ENCODE data around the gene TBC1D22A. TPM values are rescaled to one million over a fixed set of nuclear protein-coding genes. Genes with fewer than 3 reads are reported as not detected.

Gene TBC1D22A
- total RNA-seq, 2 experiments from 2014 or later: 36.0 to 38.0 TPM

DNA sequence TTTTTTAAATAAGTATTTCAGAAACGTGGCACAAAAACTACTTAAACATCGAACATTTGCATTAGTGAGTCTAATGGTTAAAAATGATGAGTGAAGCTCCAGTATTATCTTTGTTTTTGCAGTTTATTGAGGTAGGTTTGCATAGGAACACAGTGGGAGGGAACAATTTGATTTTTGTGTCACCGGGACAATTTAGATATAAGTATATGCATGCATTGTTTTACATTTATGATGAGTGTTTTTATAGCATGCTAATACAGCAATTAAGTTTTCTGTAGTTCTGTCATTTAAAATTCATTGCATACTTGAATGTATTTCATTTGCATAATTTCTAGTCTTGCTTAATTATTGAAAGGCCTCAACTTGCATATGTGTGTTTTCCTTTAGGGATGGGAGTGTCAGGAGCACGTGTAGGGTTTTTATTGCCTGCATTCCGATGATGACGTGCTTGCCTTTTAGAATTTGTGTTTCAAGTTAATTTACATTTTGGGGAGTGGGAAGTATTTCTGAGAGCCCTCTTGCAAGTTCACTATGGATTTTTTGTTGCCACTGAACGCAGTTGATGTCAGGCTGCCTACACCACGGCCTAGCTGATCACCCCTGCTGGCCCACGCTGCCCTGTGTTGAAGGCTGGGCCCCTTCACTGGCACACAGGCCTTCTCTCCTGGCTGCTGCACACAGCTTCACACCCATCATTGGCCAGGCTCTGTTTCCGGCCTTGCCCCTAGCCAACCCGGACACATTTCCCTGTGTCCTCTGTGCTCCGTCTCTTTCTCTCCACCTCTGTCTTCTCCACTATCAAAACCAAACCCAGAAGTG, 120.9 kb downstream of the TBC1D22A start:
- CTCF ChIA-PET: no interaction called here
- no peak overlapping the region for H3K27ac Mint-ChIP-seq

DNA sequence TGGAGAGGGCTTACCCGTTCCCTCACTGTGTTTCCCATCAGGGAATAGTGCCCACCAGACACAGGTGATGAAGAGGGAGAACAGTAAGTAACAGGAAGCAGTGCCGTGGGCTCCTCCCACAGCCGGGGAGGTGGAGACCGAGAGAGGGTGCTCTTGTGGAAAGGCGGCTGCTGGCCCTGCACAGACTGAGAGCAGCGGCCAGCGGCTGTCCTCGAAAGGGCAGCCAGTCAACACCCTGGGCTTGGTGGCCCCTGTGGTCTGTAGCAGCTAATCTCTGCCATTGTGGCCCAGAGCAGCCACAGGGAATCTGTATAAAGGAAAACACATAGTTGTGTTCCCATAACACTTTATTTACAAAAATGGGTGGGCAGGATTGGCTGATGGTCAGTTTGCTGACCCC, 121.9 kb downstream of the TBC1D22A start:
- intact Hi-C loops (cut with DNase I, micrococcal nuclease): no loop called here
- no peak for DNase-seq
- Mint-ChIP-seq H3K36me3 (ENCODE audit: low read depth) (peaks cover 6% of the 10 kb centered on the region), H3K27me3 (no peaks in the 10 kb centered on the region), H3K9me3 (ENCODE audit: low read depth) (no peaks in the 10 kb centered on the region), H3K4me1 (no peaks in the 10 kb centered on the region), H3K27ac (no peak overlapping the region), H3K4me3 (no peak overlapping the region)
- POLR2A ChIA-PET: no interaction called here
- no peak for ATAC-seq
- CTCF ChIA-PET: no interaction called here

More for the DNA sequence above, 120.9 kb downstream of the TBC1D22A start:
- intact Hi-C loops (cut with DNase I, micrococcal nuclease): no loop called here
- POLR2A ChIA-PET: no interaction called here
- Mint-ChIP-seq H3K4me1 (no peaks in the 10 kb centered on the region), H3K4me3 (no peak overlapping the region), H3K36me3 (ENCODE audit: low read depth) (peaks cover 8% of the 10 kb centered on the region), H3K27me3 (no peaks in the 10 kb centered on the region), H3K9me3 (ENCODE audit: low read depth) (no peaks in the 10 kb centered on the region)
- no peak for ATAC-seq
- DNase-seq: no peak

DNA sequence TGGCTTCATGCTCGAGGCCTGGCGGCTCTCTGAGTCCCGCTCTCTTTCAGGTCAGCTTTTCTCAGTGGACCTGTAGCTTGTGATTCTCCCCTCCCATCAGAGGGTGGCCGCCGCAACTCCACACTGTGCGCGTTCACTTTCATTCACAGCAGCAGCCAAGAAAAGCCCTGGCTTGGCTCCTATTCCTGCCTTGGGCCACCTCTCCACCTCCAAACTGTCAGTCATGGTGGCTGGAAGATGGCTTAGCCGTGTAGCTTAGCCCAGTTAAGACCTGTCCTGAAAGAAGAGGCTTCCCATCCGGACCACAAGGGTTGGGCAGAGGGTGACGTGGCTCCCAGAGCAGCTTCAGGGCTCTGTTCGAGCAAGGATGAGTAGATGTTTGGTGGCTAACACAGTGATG, 125.5 kb downstream of the TBC1D22A start:
- no peaks in the 10 kb centered on the region for H3K27me3 Mint-ChIP-seq
- DNase-seq (no peak), ATAC-seq (no peak)
- H3K36me3 Mint-ChIP-seq (ENCODE audit: low read depth): peaks cover 9% of the 10 kb centered on the region
- H3K9me3 Mint-ChIP-seq (ENCODE audit: low read depth): no peaks in the 10 kb centered on the region
- CTCF ChIA-PET: no interaction called here
- intact Hi-C loops (cut with DNase I, micrococcal nuclease): no loop called here
- no peaks in the 10 kb centered on the region for H3K4me1 Mint-ChIP-seq
- POLR2A ChIA-PET: no interaction called here
- no peak overlapping the region for H3K4me3 Mint-ChIP-seq
- no peak overlapping the region for H3K27ac Mint-ChIP-seq

DNA sequence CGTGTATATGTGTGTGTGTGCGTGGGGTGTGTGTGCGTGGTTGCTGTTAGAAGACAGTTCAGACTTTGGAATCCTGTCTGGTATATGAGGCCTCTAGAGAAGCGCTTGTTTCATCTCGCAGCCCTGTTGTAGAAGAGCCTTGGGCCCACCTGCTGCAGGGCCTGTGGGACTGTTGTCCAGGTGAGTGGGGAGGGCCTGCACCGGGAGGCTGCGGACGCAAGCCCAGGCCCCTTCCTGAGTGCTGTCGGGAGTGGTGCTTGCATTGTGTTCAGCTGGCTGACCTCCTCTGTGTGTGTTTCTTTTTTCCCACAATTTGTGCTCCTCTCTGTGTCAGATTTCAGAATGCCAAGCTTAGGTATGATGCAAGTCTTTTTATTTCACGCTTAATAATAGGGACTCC, 128.4 kb downstream of the TBC1D22A start:
- intact Hi-C loops (cut with DNase I, micrococcal nuclease): no loop called here
- ATAC-seq (no peak), DNase-seq (no peak)
- H3K27ac Mint-ChIP-seq: no peak overlapping the region
- H3K4me1 Mint-ChIP-seq: no peaks in the 10 kb centered on the region
- no peaks in the 10 kb centered on the region for H3K27me3 Mint-ChIP-seq
- peaks cover 20% of the 10 kb centered on the region for H3K36me3 Mint-ChIP-seq (ENCODE audit: low read depth)
- H3K4me3 Mint-ChIP-seq: no peak overlapping the region
- H3K9me3 Mint-ChIP-seq (ENCODE audit: low read depth): no peaks in the 10 kb centered on the region
- POLR2A ChIA-PET: no interaction called here
- CTCF ChIA-PET: interaction anchor here (0.9 kb wide), 2 partner anchors 9 to 14 kb away, joined by 3 to 4 read pairs; no protein-coding TSS in a partner anchor

DNA sequence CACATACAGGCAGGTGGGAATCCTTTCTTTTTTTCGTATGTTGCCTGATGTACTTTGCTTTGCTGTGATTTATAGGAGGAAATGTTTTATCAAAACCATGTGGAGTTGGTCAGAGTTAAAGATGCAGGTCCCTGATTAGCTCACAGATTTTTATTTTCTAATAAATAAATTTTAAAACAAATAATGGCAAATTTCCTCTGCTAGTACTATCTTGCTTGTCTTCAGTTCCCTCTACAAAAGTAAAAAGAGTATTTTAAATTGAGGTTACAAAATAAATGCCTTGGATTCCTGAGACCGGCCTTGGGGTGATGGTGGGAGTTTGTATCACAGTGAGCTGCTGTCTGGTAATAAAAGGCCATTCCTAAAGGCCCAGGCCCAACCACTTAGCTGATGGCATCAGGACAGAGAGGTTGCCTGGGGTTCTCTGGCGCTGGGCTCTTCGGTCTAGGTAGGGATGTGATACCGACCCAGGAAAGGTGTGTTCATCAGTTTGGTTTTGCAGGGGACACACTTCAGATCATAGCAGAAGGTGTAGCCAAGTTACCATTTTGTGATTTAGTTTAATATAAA, 129.0 kb downstream of the TBC1D22A start:
- Mint-ChIP-seq H3K27me3 (no peaks in the 10 kb centered on the region), H3K4me3 (no peak overlapping the region), H3K27ac (no peak overlapping the region), H3K4me1 (peaks cover 5% of the 10 kb centered on the region), H3K36me3 (ENCODE audit: low read depth) (peaks cover 27% of the 10 kb centered on the region), H3K9me3 (ENCODE audit: low read depth) (no peaks in the 10 kb centered on the region)
- intact Hi-C loops (cut with DNase I, micrococcal nuclease): no loop called here
- DNase-seq (no peak), ATAC-seq (no peak)
- CTCF ChIA-PET: interaction anchor here (0.9 kb wide), 2 partner anchors 8 to 15 kb away, joined by 3 to 4 read pairs; no protein-coding TSS in a partner anchor
- POLR2A ChIA-PET: no interaction called here

DNA sequence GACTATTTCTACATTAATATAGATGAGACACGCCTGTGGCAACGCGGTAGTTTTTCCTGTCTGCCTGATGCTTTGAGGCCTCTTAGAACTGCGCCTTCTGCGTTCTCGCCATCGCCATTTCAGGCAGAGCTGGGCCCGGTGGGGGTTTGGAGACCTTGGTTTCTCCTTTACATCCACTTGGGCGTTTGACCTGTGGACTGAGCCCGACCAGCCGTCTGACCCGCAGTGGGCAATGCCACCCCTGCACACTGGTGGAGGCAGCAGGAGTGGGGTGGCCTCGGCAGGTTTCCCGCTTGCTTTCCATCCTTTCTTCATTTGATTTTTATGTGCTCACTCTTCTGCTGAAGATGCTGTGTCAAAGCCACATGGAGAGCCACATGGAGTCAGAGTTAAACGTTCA, 130.4 kb downstream of the TBC1D22A start:
- CTCF ChIA-PET: interaction anchor here (0.5 kb wide), 1 partner anchor 391 kb away, joined by 3 read pairs; no protein-coding TSS in a partner anchor

DNA sequence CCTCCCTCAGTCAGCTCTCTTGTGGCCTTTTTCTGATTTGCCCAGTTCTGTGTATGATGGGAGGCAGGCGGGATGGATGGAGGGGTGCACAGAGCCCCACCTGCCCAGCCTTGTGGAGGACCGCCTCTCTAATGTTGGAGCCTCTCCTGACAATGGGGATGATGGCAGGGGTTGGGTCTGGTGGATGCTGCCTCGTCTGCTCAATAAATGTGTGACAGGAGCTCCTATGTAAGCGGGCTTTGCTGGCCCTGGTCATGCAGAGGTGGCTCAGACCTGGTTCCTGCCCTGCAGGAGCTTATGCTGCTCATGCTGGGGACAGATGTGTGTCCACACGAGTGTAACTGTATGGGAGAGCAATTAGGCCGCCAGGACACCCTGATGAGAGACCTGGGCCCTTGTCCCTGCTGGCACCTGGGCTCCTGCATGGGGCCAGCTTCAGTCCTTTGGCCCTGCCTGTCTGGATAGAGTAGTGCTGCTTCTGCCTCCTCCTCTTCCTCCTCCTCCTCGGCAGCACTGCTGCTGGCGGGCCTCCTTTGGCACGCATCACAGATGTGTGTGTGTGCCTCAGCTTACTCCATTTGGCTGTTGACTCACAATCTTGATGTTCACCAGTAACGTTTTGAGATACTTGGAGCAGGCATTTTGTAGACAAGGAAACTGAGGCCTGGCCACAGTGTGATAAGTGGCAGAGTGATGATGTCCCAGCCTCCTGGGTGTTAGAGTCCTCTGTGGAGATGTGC, 131.0 kb downstream of the TBC1D22A start:
- POLR2A ChIA-PET: no interaction called here
- intact Hi-C loops (cut with DNase I, micrococcal nuclease): no loop called here
- CTCF ChIA-PET: interaction anchor here (0.5 to 0.6 kb wide), 2 partner anchors 129 to 392 kb away, joined by 3 read pairs; no protein-coding TSS in a partner anchor

More for the DNA sequence above, 130.4 kb downstream of the TBC1D22A start:
- no peak overlapping the region for H3K4me3 Mint-ChIP-seq
- DNase-seq: no peak
- H3K36me3 Mint-ChIP-seq (ENCODE audit: low read depth): peaks cover 30% of the 10 kb centered on the region
- POLR2A ChIA-PET: no interaction called here
- no peaks in the 10 kb centered on the region for H3K9me3 Mint-ChIP-seq (ENCODE audit: low read depth)
- intact Hi-C loops (cut with DNase I, micrococcal nuclease): no loop called here
- H3K27me3 Mint-ChIP-seq: no peaks in the 10 kb centered on the region
- H3K27ac Mint-ChIP-seq: no peak overlapping the region
- H3K4me1 Mint-ChIP-seq: peaks cover 8% of the 10 kb centered on the region
- ATAC-seq: no peak

DNA sequence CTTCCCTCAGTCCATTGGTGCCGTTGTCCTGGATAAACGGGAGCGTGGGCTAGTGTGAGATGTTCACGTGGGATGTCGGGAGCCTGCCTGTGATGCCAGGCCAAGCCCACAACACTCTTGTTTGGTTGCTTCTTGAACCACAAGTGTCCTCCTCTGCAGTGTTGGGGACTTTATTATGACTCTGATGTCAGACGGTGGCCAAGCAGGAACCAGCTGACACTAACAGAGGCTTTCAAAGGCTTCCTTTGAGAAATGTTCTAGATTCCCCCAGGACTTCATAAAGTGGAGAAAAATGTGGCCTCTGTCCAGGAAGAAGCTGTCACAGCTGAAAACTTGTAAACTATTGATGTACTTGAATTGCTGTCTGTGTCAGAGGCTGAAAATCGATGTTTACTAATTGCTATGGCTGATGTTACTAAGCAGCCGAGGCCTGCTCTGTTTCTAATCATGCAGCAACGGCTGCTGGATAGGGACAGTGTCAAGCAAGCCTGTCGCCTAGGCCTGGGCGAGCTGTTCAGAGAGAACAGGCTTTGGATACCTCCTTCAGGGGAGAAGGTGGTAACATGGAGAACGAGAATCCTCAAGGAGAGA, 131.7 kb downstream of the TBC1D22A start:
- no peak overlapping the region for H3K27ac Mint-ChIP-seq
- CTCF ChIA-PET: interaction anchor here (1.1 kb wide), 1 partner anchor 67 kb away, joined by 3 read pairs; no protein-coding TSS in a partner anchor
- no peaks in the 10 kb centered on the region for H3K9me3 Mint-ChIP-seq (ENCODE audit: low read depth)
- no peak for DNase-seq
- no peaks in the 10 kb centered on the region for H3K27me3 Mint-ChIP-seq
- intact Hi-C loops (cut with DNase I, micrococcal nuclease): no loop called here
- no peak for ATAC-seq
- H3K4me1 Mint-ChIP-seq: peaks cover 8% of the 10 kb centered on the region
- POLR2A ChIA-PET: no interaction called here
- H3K36me3 Mint-ChIP-seq (ENCODE audit: low read depth): peaks cover 34% of the 10 kb centered on the region
- H3K4me3 Mint-ChIP-seq: no peak overlapping the region

More for the DNA sequence above, 131.0 kb downstream of the TBC1D22A start:
- Mint-ChIP-seq H3K27me3 (no peaks in the 10 kb centered on the region), H3K4me3 (no peak overlapping the region), H3K9me3 (ENCODE audit: low read depth) (no peaks in the 10 kb centered on the region), H3K27ac (no peak overlapping the region), H3K4me1 (peaks cover 8% of the 10 kb centered on the region), H3K36me3 (ENCODE audit: low read depth) (peaks cover 33% of the 10 kb centered on the region)
- ATAC-seq (no peak), DNase-seq (no peak)

DNA sequence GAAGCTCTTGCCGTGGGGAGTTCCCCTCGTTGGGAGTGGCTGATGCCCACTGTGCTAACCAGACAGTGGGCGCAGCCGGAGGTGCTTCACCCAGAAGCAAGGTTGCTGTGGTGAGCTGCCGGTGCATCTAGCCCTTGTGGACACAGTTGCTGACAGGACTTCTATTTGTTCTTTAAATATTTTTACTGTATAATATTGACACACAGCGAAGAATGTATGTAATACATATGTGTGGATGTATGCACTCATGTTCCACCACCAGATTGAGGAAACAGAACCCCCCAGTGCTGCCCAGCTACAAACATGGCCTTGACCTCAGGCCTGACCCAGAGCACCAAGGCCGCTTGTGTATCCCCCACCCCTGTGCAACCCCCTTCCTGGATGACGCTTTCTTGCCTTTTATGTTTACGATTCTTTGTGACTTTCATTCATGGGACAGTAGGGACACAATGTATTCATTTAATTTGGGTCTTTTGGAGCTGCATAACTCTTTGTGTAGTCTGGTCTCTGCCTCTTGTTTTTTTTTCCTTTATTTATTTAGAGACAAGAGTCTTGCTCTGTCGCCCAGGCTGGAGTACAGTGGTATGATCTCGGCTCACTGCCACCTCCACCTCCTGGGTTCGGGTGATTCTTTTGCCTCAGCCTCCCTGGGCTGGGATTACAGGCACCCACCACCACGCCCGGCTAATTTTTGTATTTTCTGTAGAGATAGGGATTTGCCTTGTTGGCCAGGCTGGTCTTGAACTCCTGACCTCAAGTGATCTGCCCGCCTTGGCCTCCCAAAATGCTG, 132.6 kb downstream of the TBC1D22A start:
- CTCF ChIA-PET: interaction anchor here (1.1 kb wide), 1 partner anchor 68 kb away, joined by 3 read pairs; no protein-coding TSS in a partner anchor
- Mint-ChIP-seq H3K4me1 (peaks cover 8% of the 10 kb centered on the region), H3K36me3 (ENCODE audit: low read depth) (peaks cover 34% of the 10 kb centered on the region), H3K4me3 (no peak overlapping the region), H3K27ac (no peak overlapping the region), H3K9me3 (ENCODE audit: low read depth) (no peaks in the 10 kb centered on the region), H3K27me3 (no peaks in the 10 kb centered on the region)
- POLR2A ChIA-PET: no interaction called here
- intact Hi-C loops (cut with DNase I, micrococcal nuclease): no loop called here
- DNase-seq: no peak
- ATAC-seq: no peak

DNA sequence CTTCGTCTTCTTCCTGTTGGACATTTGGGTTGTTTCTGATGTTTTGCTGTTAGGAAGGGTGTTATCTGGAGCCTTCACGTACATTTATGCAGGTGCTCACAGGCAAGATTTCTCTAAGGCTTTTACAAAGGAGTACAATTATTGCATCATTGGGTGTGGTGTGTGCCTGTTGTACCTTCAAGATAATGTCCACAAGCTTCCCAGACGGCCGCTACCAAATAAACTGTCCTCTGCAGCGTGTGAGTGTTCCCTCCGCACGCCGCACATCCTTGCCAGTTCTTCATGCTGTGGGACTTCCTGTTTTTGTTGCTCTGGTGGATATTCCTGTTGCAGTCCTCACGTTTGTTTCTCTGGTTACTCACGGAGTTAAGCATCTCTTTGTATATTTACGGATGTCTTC, 133.3 kb downstream of the TBC1D22A start:
- Mint-ChIP-seq H3K4me3 (no peak overlapping the region), H3K9me3 (ENCODE audit: low read depth) (no peaks in the 10 kb centered on the region), H3K27me3 (no peaks in the 10 kb centered on the region), H3K27ac (no peak overlapping the region), H3K4me1 (peaks cover 8% of the 10 kb centered on the region), H3K36me3 (ENCODE audit: low read depth) (peaks cover 34% of the 10 kb centered on the region)
- ATAC-seq (no peak), DNase-seq (no peak)
- POLR2A ChIA-PET: no interaction called here
- intact Hi-C loops (cut with DNase I, micrococcal nuclease): no loop called here
- CTCF ChIA-PET: no interaction called here

DNA sequence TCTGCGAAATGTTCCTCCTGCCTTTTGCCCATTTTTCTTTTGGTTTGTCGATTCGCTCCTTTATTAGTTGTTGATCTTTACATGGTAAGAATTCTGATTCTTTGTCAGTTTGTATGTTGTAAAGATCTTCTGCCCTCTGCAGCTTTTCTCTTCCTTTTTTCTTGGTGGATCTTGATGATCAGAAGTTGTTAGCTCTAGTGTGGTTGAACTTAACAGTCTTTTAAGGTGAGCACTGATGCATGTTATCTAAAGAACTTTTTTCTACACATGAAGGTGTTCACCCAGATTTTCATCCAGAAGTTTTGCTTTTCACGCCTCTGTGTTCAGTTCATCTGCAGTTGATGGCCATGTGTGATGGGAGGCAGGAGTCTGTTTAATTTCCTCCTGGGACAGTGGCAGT, 133.7 kb downstream of the TBC1D22A start:
- Mint-ChIP-seq H3K4me3 (no peak overlapping the region), H3K4me1 (peaks cover 8% of the 10 kb centered on the region), H3K36me3 (ENCODE audit: low read depth) (peaks cover 34% of the 10 kb centered on the region), H3K27me3 (no peaks in the 10 kb centered on the region), H3K9me3 (ENCODE audit: low read depth) (no peaks in the 10 kb centered on the region), H3K27ac (peak overlapping the region; percentile 23)
- ChIA-PET POLR2A (no interaction called here), CTCF (no interaction called here)
- intact Hi-C loops (cut with DNase I, micrococcal nuclease): no loop called here
- DNase-seq (no peak), ATAC-seq (no peak)

All from activated CD4-positive, alpha-beta T cell treated with anti-CD3 and anti-CD28 coated beads for 36 hours (primary cell).